Rectal smooth muscle tissue (tissue), 1 donor: ENCODE measurements around the gene SDHA.
"Not testable (repeated sequence)": the region's sequence is repeated elsewhere in the genome, so short reads cannot be mapped to it uniquely, and the experiment has no call there.

Source experiments
- H3K27ac ChIP-seq: one replicate; pipeline ENCODE4 v1.7.0; 2013; ENCODE audit warnings: low read depth, low read length, inconsistent platforms
- H3K27me3 ChIP-seq: one replicate; pipeline ENCODE4 v1.7.0; 2013; ENCODE audit warnings: low read length; ENCODE audit not compliant: control insufficient read depth, insufficient read depth
- H3K36me3 ChIP-seq: one replicate; pipeline ENCODE4 v1.7.0; 2013; ENCODE audit warnings: low read length; ENCODE audit not compliant: control insufficient read depth, insufficient read depth
- H3K4me1 ChIP-seq: one replicate; pipeline ENCODE4 v1.7.0; 2013; ENCODE audit warnings: low read length; ENCODE audit not compliant: control insufficient read depth, insufficient read depth
- H3K4me3 ChIP-seq: one replicate; pipeline ENCODE4 v1.7.0; 2013; ENCODE audit warnings: low read length
- H3K9ac ChIP-seq: one replicate; pipeline ENCODE4 v1.7.0; 2013; ENCODE audit warnings: low read length

The SDHA gene

DNA sequence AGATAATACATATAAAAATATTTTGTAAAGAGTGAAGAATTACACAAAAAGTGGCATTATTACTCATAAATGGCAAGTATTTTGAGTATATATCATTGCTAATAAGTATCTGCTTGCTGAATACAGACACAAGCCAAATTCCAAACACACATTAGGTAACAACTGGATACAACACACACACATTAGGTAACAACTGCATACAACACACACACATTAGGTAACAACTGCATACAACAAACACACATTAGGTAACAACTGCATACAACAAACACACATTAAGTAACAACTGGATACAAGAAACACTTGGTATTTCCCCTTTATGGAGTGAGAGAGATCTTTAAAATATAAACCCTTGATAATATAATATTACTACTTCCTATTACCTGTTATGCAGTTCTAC is 13.7 kb upstream of the SDHA start:
- peaks cover 3% of the 10 kb centered on the region for H3K36me3 ChIP-seq
- H3K27ac ChIP-seq: no peak overlapping the region
- H3K4me1 ChIP-seq: no peaks in the 10 kb centered on the region
- no peak overlapping the region for H3K9ac ChIP-seq
- H3K4me3 ChIP-seq: no peak overlapping the region
- no peaks in the 10 kb centered on the region for H3K27me3 ChIP-seq

DNA sequence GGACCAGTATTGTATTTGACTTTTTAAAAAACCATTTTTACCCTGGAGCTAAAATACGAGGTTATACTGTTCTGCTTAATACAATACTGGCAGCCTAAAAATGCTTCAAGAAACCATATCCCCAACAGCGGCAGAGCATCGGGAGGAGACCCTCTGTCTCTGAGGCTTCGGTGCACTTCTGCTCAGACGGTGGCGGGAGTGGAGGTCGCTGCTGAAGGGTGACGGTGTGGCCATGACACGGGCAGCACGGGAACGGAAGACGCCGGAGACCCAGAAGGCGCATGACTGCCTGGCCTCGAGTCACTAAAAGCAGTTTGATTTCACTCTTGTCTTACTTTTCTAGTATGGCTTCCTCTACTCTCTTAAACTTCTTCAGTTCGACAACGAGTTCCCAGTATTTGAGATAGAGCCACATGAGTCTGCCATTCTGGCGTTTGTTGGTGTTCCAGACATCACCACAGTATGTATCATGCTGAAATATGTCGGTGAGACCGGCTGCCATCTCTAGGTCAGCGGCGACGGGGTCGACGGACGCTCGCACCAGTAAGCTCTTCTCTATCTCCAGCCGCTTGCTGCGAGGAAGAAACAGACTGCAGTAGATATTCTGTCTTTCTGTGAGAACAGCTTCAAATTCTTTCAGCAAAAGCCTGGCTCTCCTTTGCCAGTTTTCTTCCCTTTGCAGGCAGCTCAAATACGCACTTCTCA is 13.0 kb upstream of the SDHA start:
- Histone ChIP-seq H3K27ac (no peak overlapping the region), H3K9ac (no peak overlapping the region), H3K4me1 (peaks cover 3% of the 10 kb centered on the region), H3K36me3 (peaks cover 3% of the 10 kb centered on the region), H3K4me3 (no peak overlapping the region), H3K27me3 (no peaks in the 10 kb centered on the region)

DNA sequence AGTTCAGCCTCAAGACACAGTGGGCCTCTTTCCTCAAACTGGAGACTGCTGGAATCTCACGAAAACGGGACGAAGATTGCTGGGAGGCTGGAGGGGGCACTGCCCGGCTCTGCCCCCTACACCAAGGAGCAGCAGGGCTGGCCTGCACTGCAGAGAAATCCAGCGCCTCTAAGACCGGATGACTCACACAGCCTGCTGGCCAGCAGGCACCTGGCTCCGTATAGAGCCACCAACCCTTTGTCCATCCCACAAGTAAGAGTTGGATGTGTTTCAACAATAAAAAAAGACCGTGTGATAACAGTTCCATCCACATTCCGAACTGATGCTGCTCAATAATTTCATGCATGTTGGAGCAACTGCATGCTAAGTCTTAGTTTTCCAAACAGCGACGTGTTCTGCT is 11.7 kb upstream of the SDHA start:
- no peaks in the 10 kb centered on the region for H3K27me3 ChIP-seq
- H3K9ac ChIP-seq: no peak overlapping the region
- no peak overlapping the region for H3K27ac ChIP-seq
- H3K36me3 ChIP-seq: peaks cover 3% of the 10 kb centered on the region
- H3K4me1 ChIP-seq: peaks cover 4% of the 10 kb centered on the region
- no peak overlapping the region for H3K4me3 ChIP-seq

DNA sequence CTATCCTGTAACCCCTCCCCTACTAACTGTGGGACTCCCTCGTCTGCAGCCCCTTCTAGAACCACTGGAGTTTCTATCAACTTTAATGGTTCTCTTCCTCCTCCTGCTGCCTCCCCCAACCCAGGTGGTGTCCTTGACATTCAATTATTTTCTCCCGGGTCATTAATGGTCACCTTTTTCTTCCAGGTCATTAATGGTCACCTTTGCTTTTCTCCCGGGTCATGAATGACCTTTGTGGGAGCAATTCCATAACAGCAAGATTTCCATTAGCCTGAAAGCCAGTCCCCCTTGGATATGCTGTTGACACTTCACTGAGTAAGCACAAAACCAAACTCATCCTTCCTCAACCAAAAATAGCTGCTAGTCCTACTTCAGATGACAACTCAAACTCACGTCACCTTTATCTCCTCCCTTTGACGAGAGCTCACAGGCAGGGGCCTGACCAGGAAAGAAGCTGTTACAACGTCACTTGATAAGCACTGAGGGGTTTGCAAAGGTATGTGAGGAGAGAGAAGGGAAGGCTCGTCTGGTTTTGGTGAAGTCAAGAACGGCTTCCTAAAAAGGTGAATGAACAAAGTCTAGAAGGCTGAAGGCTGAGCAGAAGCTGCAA is 11.1 kb upstream of the SDHA start:
- Histone ChIP-seq H3K36me3 (peaks cover 3% of the 10 kb centered on the region), H3K4me3 (no peak overlapping the region), H3K9ac (no peak overlapping the region), H3K27me3 (no peaks in the 10 kb centered on the region), H3K27ac (no peak overlapping the region), H3K4me1 (peaks cover 4% of the 10 kb centered on the region)

DNA sequence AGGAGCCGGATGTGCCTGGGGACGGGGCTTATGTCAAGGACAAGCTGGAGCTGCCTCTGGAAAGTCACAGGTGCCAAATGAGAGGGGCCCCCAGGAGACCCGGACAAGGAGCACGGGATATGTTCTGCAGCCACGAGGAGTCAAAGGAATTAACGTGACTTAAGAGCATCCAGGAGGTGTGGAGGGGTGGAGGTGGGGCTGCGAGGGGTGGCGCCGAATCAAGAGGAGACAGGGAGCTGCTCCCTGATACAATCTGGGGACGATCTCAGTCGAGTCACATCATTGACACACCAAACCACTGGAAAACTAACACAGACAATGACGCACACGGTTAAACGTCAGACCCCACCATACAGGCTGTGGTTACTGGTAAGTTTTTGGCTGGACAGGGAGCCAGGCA is 10.5 kb upstream of the SDHA start:
- Histone ChIP-seq H3K27ac (no peak overlapping the region), H3K36me3 (peaks cover 3% of the 10 kb centered on the region), H3K27me3 (no peaks in the 10 kb centered on the region), H3K9ac (no peak overlapping the region), H3K4me3 (no peak overlapping the region), H3K4me1 (peaks cover 4% of the 10 kb centered on the region)

DNA sequence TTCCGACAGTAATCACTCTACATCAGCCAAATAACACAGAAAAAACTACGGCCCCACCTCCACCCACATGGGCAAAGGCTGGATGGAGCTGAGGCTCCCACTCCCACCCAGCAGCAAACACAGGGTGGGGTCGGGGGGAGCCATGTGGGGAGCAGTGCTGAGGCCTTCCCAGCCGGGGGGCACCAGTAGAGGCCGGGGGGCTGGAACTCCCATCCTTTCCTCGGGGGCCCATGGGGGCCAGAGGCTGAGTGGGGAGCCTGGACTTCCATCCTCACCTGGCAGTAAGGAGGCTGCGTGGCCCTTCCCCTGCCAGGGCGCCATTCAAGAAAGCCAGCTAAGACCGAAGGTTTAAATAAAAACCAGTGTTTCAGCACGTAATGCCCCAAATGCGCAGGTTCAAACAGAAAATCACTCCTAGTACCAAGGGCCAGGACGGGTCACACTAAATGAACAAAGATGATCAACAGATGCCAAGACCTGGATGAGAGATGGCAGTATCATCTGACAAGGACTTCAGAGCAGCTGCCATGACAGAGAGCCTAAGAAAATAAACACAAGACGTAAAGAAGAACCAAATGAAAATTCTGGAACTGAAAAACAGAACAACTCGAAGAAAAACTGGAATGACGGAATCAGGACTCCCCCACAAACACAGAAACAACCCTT is 9.5 kb upstream of the SDHA start:
- no peak overlapping the region for H3K4me3 ChIP-seq

DNA sequence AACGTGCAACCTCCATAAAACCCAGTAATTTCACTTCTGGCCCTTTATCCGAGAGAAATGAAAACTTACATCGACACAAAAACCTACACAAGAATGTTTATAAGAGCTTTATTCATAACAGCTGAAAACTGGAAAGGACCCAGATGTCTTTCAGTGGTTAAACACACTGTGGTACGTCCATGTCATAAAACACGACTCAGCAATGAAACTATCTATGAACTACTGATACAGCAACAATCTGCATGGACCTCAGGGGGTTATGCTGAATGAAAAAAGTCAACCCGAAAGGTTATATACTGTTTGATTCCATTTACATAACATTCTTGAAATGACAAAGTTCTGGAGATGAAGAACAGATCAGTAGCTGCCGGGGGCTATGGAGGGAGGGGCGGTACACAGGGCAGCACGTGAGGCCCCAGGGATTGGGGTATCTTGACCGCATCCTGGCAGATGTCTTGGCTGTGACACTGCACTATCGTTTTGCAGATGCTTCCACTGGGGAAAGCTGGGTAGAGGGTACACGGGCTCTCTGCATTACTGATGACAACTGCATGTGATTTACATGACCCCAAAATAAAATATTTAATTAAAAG is 4.2 kb upstream of the SDHA start:
- no peaks in the 10 kb centered on the region for H3K36me3 ChIP-seq
- no peak overlapping the region for H3K27ac ChIP-seq
- no peaks in the 10 kb centered on the region for H3K27me3 ChIP-seq
- peaks cover 4% of the 10 kb centered on the region for H3K4me1 ChIP-seq
- H3K9ac ChIP-seq: no peak overlapping the region
- H3K4me3 ChIP-seq: no peak overlapping the region

More for the DNA sequence above, 9.5 kb upstream of the SDHA start:
- peaks cover 4% of the 10 kb centered on the region for H3K4me1 ChIP-seq
- H3K9ac ChIP-seq: no peak overlapping the region
- H3K27me3 ChIP-seq: no peaks in the 10 kb centered on the region
- no peak overlapping the region for H3K27ac ChIP-seq
- peaks cover 3% of the 10 kb centered on the region for H3K36me3 ChIP-seq

DNA sequence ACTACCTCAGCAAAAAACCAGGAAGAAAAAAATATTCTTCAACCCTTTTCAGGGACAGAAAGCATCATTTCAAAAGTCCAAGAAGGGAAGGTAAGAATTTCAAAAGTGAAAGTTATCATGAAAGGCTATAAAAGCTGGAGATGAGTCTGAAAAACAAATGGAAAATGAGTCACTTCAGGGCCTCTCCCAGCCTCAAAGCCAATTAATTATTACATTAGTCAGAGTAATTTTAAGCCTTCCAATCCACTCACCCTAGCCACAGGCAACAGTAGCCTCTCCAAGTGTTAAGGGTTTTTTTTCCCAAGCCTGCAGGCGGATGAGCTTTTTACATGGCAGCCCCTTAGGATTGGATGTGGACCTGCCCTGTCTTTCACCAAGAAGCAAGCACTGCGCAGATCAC is 2.9 kb upstream of the SDHA start:
- not testable (repeated sequence) for H3K4me3 ChIP-seq, H3K4me1 ChIP-seq, H3K27ac ChIP-seq, H3K9ac ChIP-seq, H3K36me3 ChIP-seq, H3K27me3 ChIP-seq

DNA sequence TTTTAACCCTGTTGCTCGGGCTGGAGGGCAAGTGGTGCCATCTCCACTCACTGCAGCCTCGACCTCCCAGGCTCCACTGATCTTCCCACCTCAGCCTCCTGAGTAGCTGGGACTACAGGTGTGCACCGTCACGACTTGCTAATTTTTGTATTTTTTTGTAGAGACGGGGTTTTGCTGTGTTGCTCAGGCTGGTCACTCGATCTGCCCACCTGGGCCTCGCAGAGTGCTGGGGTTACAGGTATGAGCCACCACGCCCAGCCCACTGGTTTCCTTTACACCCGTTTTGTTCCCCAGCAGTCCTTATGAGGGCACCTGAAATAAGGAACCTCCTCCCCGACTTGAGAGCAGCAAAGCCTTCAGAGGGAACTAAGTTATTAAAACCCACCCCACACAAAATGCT is 2.0 kb upstream of the SDHA start:
- not testable (repeated sequence) for H3K4me1 ChIP-seq, H3K9ac ChIP-seq, H3K27ac ChIP-seq, H3K4me3 ChIP-seq, H3K27me3 ChIP-seq, H3K36me3 ChIP-seq

DNA sequence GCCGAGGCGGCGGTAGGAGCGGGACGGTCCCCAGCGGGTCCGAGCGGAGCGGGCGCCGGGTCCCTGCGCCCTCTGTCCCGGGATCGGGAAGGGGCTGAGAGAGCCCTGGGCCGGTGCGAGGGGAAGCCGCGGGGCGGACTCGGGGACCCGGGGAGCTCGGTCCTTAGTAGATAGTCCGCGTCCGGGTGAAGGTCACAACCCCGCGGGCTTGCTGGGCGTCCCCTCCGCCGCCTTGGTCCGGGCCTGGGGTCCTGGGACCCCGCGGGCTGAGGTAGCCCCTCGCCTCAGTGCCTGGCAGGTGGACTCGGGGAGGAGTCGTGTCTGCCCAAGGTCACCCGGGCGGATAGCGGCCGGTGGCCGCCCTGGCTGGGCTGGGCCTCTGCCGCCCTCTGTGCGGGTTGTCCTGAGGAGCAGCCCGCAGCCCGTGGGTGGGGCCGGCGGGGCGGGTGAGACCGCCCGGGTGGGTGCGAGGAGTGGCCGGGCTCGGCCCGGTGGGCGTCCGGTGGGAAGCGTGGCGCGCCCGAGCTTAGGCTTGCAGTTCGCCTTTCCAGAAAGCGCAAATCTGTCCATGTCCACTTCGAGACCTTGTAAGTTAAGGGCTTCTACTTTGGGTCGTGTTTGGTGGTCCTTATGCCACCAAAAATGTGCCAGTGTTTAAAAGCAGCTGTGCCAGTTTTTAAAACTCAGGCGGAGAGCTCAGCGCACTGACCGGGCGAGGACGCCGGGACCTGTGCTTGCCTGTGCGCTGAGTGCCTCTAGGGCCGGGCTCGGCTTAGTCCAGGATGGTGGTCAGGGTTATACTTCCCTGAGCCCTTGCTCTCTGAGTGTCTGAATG is 554 bp downstream of the SDHA start:
- no peaks in the 10 kb centered on the region for H3K4me1 ChIP-seq
- H3K27ac ChIP-seq: peak overlapping the region; percentile 83
- H3K27me3 ChIP-seq: no peaks in the 10 kb centered on the region

DNA sequence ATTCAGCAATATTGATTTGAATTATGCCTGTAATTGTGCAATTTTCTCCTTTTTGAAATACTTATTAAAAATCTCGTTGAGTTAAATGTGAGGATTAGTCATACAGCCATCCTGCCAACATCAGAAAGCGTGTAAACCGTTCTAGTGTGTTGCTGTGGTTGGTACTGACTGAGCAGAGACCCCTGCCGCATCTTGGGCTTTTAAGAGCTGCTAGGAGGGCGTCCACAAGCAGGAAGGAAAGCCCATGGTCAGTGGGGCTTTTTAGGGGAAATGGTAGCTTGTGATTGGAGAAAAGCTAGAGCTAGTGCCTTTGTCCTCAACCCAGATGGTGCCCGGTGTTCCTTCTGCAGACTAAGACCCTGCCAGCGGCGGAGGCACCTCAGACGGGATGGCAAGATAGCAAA is 1.3 kb downstream of the SDHA start:
- H3K4me1 ChIP-seq: no peaks in the 10 kb centered on the region
- H3K4me3 ChIP-seq: peak overlapping the region; percentile 90
- H3K36me3 ChIP-seq: no peaks in the 10 kb centered on the region
- H3K27ac ChIP-seq: no peak overlapping the region
- H3K27me3 ChIP-seq: no peaks in the 10 kb centered on the region
- peak overlapping the region; percentile 1 for H3K9ac ChIP-seq

More for the DNA sequence above, 554 bp downstream of the SDHA start:
- Histone ChIP-seq H3K4me3 (peak overlapping the region; percentile 90), H3K9ac (peak overlapping the region; percentile 90), H3K36me3 (no peaks in the 10 kb centered on the region)

DNA sequence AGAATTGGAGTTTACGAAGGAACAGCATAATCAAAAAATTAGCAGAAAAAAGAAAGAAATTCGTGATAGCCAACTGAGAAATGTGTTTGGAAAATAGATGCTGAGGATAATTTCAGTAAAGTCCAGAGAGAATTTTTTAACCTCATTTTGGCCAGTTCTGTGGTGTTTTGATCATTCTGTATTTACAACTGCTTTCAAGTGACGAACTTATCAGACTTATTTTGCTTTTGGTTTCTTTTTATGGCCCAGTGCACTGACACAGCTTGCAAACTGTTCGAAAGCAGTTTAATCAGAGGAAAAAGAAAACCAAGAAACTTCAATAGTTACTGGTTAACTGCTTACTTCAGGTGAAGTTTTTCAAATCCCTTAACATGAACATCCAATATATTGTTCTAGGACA is 1.9 kb downstream of the SDHA start:
- peak overlapping the region; percentile 90 for H3K4me3 ChIP-seq
- no peaks in the 10 kb centered on the region for H3K4me1 ChIP-seq
- H3K27me3 ChIP-seq: no peaks in the 10 kb centered on the region
- H3K27ac ChIP-seq: no peak overlapping the region
- peaks cover under 1% of the 10 kb centered on the region for H3K36me3 ChIP-seq
- H3K9ac ChIP-seq: peak overlapping the region; percentile 1
